A673 (cell line): ENCODE data around the gene ELOVL6.

ENCODE experiments used
- CTCF ChIP-seq: fragments of 300-800, 200-600 bp; sonication (generic); conservative IDR thresholded peaks from 2 replicates; pipeline ENCODE4 v1.5.1; 2017; ENCODE audit warnings: low read depth, mild to moderate bottlenecking, antibody characterized with exemption, low read length, moderate library complexity, mixed read lengths
- EZH2 ChIP-seq: fragments of 200-600 bp; sonication (generic); IDR thresholded peaks from 2 replicates; pipeline ENCODE4 v1.6.1; 2017; ENCODE audit warnings: borderline replicate concordance, low read depth, mild to moderate bottlenecking, mixed read lengths, antibody characterized with exemption, low read length; ENCODE audit not compliant: poor library complexity, severe bottlenecking

DNA sequence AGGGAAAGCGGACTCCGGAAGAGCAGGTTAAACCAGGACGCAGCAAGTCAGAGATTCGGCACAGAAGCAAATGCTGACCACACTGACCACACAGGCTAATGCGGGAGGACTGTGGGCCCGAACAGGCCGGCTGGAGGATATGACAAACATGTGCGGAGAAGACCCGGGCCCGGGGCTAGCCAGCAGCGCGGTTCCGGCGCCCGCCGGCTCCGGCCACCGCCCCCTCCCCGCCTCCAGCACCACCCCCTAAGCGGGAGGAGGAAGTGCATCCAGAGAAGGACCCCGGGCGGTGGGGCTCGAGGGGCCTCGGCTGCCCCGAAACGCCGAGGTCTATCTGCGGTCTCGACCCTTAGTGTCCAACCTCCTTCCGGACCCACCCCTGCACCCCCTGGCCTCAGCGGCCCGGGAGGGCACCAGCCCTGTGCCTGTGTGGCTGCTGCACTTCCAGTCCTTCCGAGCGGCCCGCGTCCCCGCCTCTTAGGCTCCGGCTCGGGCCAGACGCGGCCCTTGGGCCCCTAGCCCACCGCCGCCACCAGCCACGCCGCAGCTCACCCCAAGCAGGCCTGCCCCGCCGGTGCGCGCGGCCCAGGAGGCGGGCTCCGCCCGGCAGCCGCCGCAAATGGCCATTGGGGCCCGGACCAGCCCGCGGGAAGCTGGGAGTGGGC lies 2.1 kb downstream of the ELOVL6 start:
- TF ChIP-seq CTCF (no peak), EZH2 (no peak)
